ENCODE results near the gene ACTL6A.

The ACTL6A gene

DNA sequence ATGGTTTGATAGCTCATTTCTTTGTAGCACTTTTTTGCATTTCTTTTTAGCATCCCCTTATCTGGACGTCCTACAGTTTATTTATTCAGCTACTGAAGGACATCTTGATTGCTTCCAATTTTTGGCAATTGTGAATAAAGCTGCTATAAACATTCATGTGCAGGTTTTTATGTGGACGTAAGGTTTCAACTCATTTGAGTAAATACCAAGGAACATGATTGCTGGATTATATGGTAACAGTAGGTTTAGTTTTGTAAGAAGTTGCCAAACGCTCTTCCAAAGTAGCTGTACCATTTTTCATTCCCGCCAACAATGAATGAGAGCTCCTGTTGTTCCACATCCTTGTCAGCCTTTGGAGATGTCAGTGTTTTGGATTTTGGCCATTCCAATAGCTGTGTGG lies 29.5 kb upstream of the ACTL6A start:
- DNase-seq (ENCODE audit: low read depth) = no peak
- H3K4me3 ChIP-seq (ENCODE audit: low read depth, low read length) = no peak overlapping the region
- TF ChIP-seq, protein P1, sequence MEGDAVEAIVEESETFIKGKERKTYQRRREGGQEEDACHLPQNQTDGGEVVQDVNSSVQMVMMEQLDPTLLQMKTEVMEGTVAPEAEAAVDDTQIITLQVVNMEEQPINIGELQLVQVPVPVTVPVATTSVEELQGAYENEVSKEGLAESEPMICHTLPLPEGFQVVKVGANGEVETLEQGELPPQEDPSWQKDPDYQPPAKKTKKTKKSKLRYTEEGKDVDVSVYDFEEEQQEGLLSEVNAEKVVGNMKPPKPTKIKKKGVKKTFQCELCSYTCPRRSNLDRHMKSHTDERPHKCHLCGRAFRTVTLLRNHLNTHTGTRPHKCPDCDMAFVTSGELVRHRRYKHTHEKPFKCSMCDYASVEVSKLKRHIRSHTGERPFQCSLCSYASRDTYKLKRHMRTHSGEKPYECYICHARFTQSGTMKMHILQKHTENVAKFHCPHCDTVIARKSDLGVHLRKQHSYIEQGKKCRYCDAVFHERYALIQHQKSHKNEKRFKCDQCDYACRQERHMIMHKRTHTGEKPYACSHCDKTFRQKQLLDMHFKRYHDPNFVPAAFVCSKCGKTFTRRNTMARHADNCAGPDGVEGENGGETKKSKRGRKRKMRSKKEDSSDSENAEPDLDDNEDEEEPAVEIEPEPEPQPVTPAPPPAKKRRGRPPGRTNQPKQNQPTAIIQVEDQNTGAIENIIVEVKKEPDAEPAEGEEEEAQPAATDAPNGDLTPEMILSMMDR (IDR thresholded peaks at IDR 0.05; ENCODE audit: low read depth, low read length, missing control alignments) = no peak
- in situ Hi-C loops (cut with HindIII; ENCODE audit: low sequenced_read_pairs) = no loop called here

DNA sequence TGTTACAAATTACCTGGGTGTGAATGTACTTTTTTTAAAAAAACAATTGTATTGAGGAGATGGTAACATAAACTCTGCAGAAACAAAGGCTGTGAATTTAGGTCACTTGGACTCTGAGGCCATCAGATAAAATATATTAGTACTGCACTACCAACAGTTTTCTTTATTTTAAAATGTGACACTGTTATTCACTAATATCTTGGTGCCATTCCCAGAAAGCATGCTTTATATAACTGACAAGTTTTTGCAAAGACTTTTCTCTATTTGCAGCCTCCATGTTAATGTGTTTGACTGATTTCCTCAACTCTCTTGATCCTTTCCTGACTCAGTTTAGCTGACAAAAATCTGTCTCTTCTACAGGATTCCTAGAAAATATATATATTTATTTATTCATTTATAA lies 26.5 kb upstream of the ACTL6A start:
- DNase-seq (ENCODE audit: low read depth) = no peak
- TF ChIP-seq, protein P1 (IDR thresholded peaks at IDR 0.05; ENCODE audit: low read depth, low read length, missing control alignments) = no peak
- in situ Hi-C loops (cut with HindIII; ENCODE audit: low sequenced_read_pairs) = no loop called here
- no peak overlapping the region for H3K4me3 ChIP-seq (ENCODE audit: low read depth, low read length)

DNA sequence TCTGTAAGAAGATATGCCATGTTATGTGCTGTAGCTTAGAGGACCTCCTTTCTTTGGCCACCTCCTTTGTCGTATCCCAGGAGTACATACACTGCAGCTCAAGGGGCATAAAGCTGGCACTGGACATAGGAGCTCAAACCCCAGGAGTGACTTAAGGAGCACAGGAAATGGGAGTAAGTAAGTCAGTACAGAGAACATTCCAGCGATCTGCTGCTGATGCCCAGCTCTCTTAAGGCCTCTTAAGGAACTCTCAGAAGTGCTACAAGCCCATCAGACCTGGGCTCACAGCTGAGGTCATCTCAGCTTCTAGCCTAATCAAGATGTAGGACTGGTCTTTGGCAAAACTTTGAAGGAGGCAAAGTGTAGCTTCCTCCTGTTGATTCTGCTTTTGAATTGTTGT lies 21.6 kb upstream of the ACTL6A start:
- no peak for DNase-seq (ENCODE audit: low read depth)
- no peak overlapping the region for H3K4me3 ChIP-seq (ENCODE audit: low read depth, low read length)
- in situ Hi-C loops (cut with HindIII; ENCODE audit: low sequenced_read_pairs) = no loop called here
- TF ChIP-seq, protein P1 (IDR thresholded peaks at IDR 0.05; ENCODE audit: low read depth, low read length, missing control alignments) = no peak

DNA sequence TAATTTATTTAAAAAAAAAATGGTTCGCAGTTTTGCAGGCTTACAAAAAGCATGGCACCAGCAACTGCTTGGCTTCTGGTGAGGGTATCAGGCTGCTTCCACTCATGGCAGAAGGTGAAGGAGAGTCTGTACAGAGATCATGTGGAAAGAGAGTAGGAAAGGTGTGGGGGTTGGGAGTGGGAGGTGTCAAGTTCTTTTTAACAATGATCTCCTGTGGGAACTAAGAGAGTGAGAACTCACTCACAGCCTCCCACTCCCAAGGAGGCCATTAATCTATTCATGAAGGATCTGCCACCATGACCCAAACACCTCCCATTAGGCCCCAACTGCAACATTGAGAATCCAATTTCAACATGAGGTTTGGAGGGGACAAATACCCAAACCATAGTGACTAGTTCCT lies 21.1 kb upstream of the ACTL6A start:
- H3K4me3 ChIP-seq (ENCODE audit: low read depth, low read length) = no peak overlapping the region
- TF ChIP-seq, protein P1 (IDR thresholded peaks at IDR 0.05; ENCODE audit: low read depth, low read length, missing control alignments) = no peak
- in situ Hi-C loops (cut with HindIII; ENCODE audit: low sequenced_read_pairs) = no loop called here
- DNase-seq (ENCODE audit: low read depth) = no peak

DNA sequence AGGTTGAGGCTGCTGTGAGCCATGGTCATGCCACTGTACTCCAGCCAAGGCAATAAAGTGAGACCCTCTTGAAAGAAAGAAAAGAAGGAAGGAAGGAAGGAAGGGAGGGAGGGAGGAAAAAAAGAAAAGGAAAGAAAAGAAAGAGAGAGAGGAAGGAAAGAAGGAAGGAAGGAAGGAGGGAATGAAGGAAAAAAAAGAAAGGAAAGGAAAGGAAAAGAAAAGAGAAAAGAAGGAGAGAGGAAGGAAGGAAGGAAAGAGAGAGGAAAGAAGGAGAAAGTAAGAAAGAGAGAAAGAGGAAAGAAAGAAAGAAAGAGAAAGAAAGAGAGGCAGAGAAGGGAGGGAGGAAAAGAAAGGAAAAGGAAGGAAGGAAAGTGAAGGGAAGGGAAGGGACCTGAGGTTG lies 20.4 kb upstream of the ACTL6A start:
- no peak overlapping the region for H3K4me3 ChIP-seq (ENCODE audit: low read depth, low read length)
- in situ Hi-C loops (cut with HindIII; ENCODE audit: low sequenced_read_pairs) = no loop called here
- no peak for DNase-seq (ENCODE audit: low read depth)
- TF ChIP-seq, protein P1 (IDR thresholded peaks at IDR 0.05; ENCODE audit: low read depth, low read length, missing control alignments) = no peak

DNA sequence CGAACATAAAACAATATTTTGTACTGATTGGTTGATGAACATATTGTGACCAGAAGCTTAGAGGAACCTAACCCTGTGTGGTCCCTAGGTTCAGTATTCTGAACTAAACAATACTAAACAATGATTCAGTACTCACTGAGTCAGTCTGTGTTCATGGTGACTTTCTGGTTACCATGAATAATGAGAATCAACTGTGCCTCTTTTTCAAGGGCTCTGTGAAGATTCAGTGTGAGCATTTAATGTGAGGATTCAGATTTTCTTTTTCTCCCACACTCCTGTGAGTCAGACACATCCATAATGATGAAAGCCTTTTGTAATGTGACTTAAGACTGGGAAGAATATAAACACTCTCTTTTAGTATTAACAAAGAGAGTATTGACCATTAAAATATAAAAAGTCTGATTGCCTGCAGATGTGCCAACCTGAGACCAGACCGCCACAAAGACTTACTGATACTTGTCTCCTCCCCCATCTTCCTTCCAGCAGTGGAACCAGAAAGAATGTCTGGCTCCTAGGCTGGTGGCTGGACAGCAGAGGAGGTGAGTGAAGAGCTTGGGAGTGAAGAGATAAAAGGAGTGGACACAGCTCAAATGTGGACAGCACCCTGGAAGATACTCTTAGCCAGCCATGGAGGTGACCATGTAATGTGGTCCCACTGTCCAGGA lies 17.6 kb upstream of the ACTL6A start:
- TF ChIP-seq, protein P1 (IDR thresholded peaks at IDR 0.05; ENCODE audit: low read depth, low read length, missing control alignments) = no peak
- peak; percentile 71 for DNase-seq (ENCODE audit: low read depth)
- no peak overlapping the region for H3K4me3 ChIP-seq (ENCODE audit: low read depth, low read length)
- in situ Hi-C loops (cut with HindIII; ENCODE audit: low sequenced_read_pairs) = no loop called here

Measured in astrocyte of the cerebellum (primary cell).